Smooth muscle cell (in vitro differentiated cells): ENCODE data around the gene SOX12. TPM values are rescaled to one million over a fixed set of nuclear protein-coding genes. Genes with fewer than 3 reads are reported as not detected.

ENCODE experiments used
- DNase-seq: peaks from one replicate; lab custom pipeline; 2025; ENCODE audit not compliant: unreplicated experiment; lab: John Stamatoyannopoulos, UW
- H2AFZ ChIP-seq: fragments of 200-600 bp; sonication (generic); 2 replicates; pipeline ENCODE4 v1.6.0; 2016; ENCODE audit warnings: antibody characterized with exemption, low read depth, mild to moderate bottlenecking
- H3F3A ChIP-seq: fragments of 200-600 bp; sonication (generic); 2 replicates; pipeline ENCODE4 v1.6.0; 2017; ENCODE audit warnings: antibody characterized with exemption, low read depth
- H3K27ac ChIP-seq: fragments of 200-600 bp; sonication (generic); 2 replicates; pipeline ENCODE4 v1.5.1; 2016; ENCODE audit warnings: low read depth, mild to moderate bottlenecking
- H3K27me3 ChIP-seq: fragments of 200-600 bp; sonication (generic); 2 replicates; pipeline ENCODE4 v1.6.1; 2016; ENCODE audit warnings: low read depth, mild to moderate bottlenecking
- H3K36me3 ChIP-seq: fragments of 200-600 bp; sonication (generic); 2 replicates; pipeline ENCODE4 v1.5.1; 2016; ENCODE audit warnings: low read depth
- H3K4me1 ChIP-seq: fragments of 200-600 bp; sonication (generic); 2 replicates; pipeline ENCODE4 v1.5.1; 2016; ENCODE audit warnings: low read depth
- H3K4me2 ChIP-seq: fragments of 200-600 bp; sonication (generic); 2 replicates; pipeline ENCODE4 v1.6.0; 2016; ENCODE audit warnings: mild to moderate bottlenecking
- H3K4me3 ChIP-seq: fragments of 200-600 bp; sonication (generic); 2 replicates; pipeline ENCODE4 v1.5.1; 2016; ENCODE audit warnings: mild to moderate bottlenecking
- H3K79me2 ChIP-seq: fragments of 200-600 bp; sonication (generic); 2 replicates; pipeline ENCODE4 v1.6.0; 2016; ENCODE audit warnings: low read depth, mild to moderate bottlenecking
- H3K9ac ChIP-seq: fragments of 200-600 bp; sonication (generic); 2 replicates; pipeline ENCODE4 v1.6.0; 2016; ENCODE audit warnings: low read depth
- H3K9me3 ChIP-seq: fragments of 200-600 bp; sonication (generic); replicated peaks from 2 replicates; pipeline ENCODE4 v1.5.1; 2016; ENCODE audit warnings: low read depth
- H4K20me1 ChIP-seq: fragments of 200-600 bp; sonication (generic); 2 replicates; pipeline ENCODE4 v1.6.0; 2016; ENCODE audit warnings: low read depth
- WGBS: methylation state at CpG from one replicate; pipeline ENCODE4 v1.1.7; 2016; ENCODE audit warnings: low lambda C conversion rate; 5-methylcytosine and 5-hydroxymethylcytosine counted together
- polyA plus RNA-seq: library from polyadenylated mRNA; unstranded; fragments of >200 nt; fragmentation: Nextera tagmentation; extraction: Ambion mirVana; gene quantifications from 2 replicates; pipeline ENCODE4 v1.2.1, GENCODE V29; 2016
- total RNA-seq: library from RNA; depleted of rRNA; stranded (reverse); fragments of >200 nt; gene quantifications from 2 replicates; pipeline ENCODE4 v1.2.3, GENCODE V29; 2014
- TF ChIP-seq, protein P1 (sequence below): fragments of 200-600 bp; sonication (generic); IDR thresholded peaks from 2 replicates; pipeline ENCODE4 v1.5.1; 2017; ENCODE audit warnings: borderline replicate concordance, mild to moderate bottlenecking, antibody characterized with exemption; ENCODE audit not compliant: insufficient read depth, poor library complexity, severe bottlenecking

SOX12 gene
- total and polyA plus RNA-seq, 2 experiments from 2014 or later, result 7.1 to 17.7 TPM

DNA sequence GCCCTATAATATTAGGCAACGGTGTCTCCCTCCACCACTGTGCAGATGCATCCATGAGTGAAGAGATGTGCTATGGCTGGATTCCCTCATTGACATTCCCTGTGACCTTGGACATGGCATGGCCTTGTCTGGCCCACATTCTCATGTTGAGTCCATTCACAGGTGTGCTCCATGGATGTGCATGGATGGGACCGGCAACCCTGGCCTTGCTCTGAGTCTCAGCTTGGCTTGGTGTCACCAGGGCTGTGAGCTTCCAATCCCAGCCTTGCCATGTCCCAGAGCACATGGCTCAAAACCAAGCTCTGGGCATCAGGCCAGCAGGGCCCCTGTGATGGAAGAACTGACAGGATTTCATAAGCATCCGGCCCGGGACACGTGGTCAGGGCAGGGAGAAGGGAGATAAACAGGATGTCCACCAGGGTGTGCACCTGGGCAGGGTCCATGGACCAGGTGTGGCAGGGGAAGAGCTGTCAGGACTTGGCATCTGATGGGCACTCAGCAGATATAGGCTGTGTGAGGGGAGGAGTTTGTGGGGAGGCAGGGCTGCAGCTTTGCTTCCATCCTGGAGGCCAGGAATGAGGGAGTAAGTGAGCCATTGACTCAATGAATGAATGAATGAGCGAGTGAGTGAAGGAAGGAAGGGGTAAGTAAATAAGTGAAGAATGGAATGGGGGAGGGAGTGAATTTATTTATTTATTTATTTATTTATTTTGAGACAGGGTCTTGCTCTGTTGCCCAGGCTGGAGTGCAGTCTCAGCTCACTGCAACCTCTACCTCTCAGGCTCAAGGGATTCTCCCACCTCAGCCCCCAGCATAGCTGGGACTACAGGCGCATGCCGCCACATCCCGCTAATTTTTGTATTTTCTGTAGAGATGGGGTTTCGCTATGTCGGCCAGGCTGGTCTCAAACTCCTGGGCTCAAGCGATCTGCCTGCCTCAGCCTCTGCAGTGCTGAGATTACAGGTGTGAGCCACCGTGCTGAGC, 37.2 kb downstream of the SOX12 start:
- Histone ChIP-seq H4K20me1 (no peaks in the 10 kb centered on the region), H3K4me1 (peaks cover 4% of the 10 kb centered on the region), H3K4me2 (no peak overlapping the region), H3K9ac (no peak overlapping the region), H2AFZ (no peak overlapping the region), H3K27ac (no peak overlapping the region), H3F3A (peaks cover 4% of the 10 kb centered on the region), H3K9me3 (no peaks in the 10 kb centered on the region), H3K79me2 (no peaks in the 10 kb centered on the region), H3K4me3 (no peak overlapping the region), H3K36me3 (no peaks in the 10 kb centered on the region), H3K27me3 (no peaks in the 10 kb centered on the region)
- DNase-seq, result no peak
- TF ChIP-seq, protein P1, sequence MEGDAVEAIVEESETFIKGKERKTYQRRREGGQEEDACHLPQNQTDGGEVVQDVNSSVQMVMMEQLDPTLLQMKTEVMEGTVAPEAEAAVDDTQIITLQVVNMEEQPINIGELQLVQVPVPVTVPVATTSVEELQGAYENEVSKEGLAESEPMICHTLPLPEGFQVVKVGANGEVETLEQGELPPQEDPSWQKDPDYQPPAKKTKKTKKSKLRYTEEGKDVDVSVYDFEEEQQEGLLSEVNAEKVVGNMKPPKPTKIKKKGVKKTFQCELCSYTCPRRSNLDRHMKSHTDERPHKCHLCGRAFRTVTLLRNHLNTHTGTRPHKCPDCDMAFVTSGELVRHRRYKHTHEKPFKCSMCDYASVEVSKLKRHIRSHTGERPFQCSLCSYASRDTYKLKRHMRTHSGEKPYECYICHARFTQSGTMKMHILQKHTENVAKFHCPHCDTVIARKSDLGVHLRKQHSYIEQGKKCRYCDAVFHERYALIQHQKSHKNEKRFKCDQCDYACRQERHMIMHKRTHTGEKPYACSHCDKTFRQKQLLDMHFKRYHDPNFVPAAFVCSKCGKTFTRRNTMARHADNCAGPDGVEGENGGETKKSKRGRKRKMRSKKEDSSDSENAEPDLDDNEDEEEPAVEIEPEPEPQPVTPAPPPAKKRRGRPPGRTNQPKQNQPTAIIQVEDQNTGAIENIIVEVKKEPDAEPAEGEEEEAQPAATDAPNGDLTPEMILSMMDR, result no peak
- WGBS, result 81% methylated on average over 13 of the region's 13 CpGs

- H2AFZ ChIP-seq, result no peak overlapping the region
These were observed 38.1 kb downstream of the SOX12 start for GRCh38 chr20:363319-364078.

DNA sequence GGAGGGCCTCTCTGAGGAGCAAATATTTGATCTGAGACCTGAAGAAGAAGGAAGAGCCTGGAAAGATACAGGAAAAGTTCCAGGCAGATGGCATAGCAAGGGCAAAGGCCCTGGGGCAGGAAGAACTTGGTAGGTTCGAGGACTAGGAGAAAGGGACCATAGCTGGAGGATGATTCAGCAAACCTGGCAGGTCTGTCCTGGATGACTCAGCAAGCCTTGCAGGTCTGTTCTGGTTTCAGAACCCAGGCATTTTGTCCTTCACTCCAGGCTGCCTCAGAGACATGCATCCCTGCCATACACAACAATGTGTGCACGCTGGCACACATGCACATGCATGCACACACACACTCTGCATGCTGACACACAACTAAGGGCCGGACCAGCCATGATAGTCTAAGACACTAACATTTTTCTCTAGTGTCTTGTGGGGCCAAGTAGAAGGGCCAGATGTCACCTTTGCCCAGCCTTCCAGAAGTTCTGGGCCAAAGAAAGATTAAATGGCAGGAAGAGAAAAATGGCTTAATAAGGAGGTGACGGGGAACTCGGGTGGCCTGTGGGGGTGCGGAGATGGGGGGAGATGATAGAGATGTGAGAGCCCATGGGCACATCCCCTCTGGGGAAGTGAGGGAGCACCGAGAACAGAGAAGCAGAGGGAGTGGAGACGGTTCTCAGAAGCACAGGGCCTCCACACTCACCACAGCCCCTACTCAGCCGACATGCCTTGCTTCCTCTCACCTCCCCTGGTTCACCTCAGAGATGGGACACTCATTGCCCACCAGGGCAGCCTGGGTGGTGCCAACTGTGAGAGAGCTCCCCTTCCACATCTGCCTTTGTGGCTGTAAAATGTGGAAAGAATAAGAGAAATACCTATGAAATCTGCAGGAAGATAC, 39.8 kb downstream of the SOX12 start:
- Histone ChIP-seq H3K9ac (no peak overlapping the region), H3K36me3 (no peaks in the 10 kb centered on the region), H3K4me2 (no peak overlapping the region), H4K20me1 (no peaks in the 10 kb centered on the region), H3K4me3 (no peak overlapping the region), H3K79me2 (no peaks in the 10 kb centered on the region), H3K27me3 (no peaks in the 10 kb centered on the region), H3K4me1 (peaks cover 4% of the 10 kb centered on the region), H3K9me3 (no peaks in the 10 kb centered on the region), H3K27ac (no peak overlapping the region), H3F3A (no peaks in the 10 kb centered on the region), H2AFZ (no peak overlapping the region)
- WGBS, result 89% methylated on average over 9 of the region's 9 CpGs
- no peak for DNase-seq
- TF ChIP-seq, protein P1, result no peak

More at GRCh38 chr20:363319-364078, 38.1 kb downstream of the SOX12 start:
- Histone ChIP-seq H3K36me3 (no peaks in the 10 kb centered on the region), H3K27ac (no peak overlapping the region), H3F3A (peaks cover 4% of the 10 kb centered on the region), H3K79me2 (no peaks in the 10 kb centered on the region), H3K9me3 (no peaks in the 10 kb centered on the region), H3K4me2 (no peak overlapping the region), H4K20me1 (no peaks in the 10 kb centered on the region), H3K4me3 (no peak overlapping the region), H3K27me3 (no peaks in the 10 kb centered on the region), H3K4me1 (peaks cover 4% of the 10 kb centered on the region), H3K9ac (no peak overlapping the region)
- TF ChIP-seq, protein P1, result no peak
- no peak for DNase-seq
- 74% methylated on average over 13 of the region's 13 CpGs for WGBS
